Measurements from ENCODE around the gene MPHOSPH9.

DNA sequence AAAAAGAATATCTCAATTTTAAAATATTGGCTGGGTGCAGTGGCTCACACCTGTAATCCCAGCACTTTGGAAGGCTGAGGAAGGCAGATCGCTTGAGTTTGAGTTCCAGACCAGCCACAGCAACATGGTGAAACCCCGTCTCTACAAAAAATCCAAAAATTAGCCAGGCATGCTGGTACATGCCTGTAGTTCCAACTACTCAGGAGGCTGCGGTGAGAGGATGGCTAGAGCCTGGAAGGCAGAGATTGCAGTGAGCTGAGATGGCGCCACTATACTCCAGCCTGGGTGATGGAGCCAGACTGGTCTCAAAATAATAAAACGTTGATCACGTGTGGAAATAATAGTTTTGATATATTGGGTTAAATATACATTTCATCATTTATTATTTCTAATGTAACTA is 6.0 kb upstream of the MPHOSPH9 start:
- TF ChIP-seq TAF1 (IDR thresholded peaks at IDR 0.05; ENCODE audit: borderline replicate concordance, insufficient read depth, low read length), result no peak
- no peak for TF ChIP-seq POLR2AphosphoS5 (IDR thresholded peaks at IDR 0.05; ENCODE audit: low read depth, low read length)
- TF ChIP-seq, protein P1, sequence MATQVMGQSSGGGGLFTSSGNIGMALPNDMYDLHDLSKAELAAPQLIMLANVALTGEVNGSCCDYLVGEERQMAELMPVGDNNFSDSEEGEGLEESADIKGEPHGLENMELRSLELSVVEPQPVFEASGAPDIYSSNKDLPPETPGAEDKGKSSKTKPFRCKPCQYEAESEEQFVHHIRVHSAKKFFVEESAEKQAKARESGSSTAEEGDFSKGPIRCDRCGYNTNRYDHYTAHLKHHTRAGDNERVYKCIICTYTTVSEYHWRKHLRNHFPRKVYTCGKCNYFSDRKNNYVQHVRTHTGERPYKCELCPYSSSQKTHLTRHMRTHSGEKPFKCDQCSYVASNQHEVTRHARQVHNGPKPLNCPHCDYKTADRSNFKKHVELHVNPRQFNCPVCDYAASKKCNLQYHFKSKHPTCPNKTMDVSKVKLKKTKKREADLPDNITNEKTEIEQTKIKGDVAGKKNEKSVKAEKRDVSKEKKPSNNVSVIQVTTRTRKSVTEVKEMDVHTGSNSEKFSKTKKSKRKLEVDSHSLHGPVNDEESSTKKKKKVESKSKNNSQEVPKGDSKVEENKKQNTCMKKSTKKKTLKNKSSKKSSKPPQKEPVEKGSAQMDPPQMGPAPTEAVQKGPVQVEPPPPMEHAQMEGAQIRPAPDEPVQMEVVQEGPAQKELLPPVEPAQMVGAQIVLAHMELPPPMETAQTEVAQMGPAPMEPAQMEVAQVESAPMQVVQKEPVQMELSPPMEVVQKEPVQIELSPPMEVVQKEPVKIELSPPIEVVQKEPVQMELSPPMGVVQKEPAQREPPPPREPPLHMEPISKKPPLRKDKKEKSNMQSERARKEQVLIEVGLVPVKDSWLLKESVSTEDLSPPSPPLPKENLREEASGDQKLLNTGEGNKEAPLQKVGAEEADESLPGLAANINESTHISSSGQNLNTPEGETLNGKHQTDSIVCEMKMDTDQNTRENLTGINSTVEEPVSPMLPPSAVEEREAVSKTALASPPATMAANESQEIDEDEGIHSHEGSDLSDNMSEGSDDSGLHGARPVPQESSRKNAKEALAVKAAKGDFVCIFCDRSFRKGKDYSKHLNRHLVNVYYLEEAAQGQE (IDR thresholded peaks at IDR 0.05; ENCODE audit: insufficient read depth in 1 of 2, low read depth in 2 of 2, low read length in 2 of 2), result no peak
- no peak for TF ChIP-seq SIN3A (IDR thresholded peaks at IDR 0.05; ENCODE audit: borderline replicate concordance, insufficient read depth, low read length)

All from PFSK-1 (cell line).